GM19193 (cell line): ENCODE results near the gene PRKN.

Experiments used
- POLR2A ChIP-seq: IDR thresholded peaks from 4 replicates; pipeline ENCODE4 v1.6.1; 2011; ENCODE audit not compliant: insufficient read depth, insufficient read length; ENCODE audit errors: extremely low read depth

Gene PRKN

DNA sequence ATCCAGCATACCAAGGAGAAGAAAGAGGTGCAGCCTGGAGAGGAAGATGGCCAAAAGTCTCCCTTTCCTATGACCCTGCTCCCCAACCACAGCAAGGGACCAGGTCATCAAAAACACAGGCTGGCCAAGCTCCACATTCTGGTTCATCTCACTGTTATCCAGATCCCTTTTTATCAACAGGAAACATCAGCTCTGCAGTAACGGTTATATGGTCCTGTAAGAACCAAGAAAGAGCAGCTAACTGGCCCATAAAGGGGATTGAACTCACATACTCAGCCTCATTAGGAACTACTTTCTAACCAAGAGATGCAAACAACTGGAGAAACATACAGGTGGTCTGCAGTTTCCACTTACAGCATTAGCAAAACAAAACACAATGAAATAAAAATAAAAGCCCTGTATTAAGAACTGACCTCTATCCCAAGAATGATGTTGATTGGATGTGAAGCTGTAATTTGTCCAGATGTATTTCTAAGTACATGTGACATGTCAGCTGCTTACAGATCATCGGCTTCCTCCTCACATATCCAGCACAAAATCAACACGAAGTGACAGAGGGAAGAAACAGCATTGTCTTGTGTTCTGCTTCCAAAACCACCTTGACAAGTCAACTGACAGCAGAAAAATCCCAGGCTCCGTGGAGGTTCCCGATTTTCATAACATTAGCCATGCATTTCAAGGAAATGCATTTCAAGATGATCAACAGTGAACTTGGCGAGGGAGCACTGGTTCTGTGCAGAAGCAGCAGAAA, 896.5 kb downstream of the PRKN start:
- no peak for TF ChIP-seq POLR2A

DNA sequence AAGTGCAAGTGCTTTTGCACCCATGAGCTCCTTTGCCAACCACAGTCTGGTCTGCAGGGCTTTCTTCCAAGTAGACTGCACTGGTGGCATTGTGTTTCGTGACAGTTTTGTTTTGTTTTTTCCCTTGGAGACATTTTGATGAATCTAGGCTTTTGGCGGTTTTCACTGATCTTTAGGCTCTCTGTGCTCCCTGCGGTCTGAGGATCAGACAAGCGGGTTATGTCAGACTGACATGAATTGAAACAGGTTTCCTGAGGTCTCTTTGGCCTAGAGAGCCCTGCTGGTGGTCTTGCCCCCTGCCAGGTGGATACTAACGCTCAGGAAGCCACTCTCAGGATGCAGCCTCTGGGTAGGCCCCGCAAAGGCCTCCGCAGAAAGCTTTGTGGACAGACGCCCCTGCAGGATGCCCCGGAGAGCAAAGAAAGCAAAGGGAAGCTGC, 898.3 kb downstream of the PRKN start:
- no peak for TF ChIP-seq POLR2A

DNA sequence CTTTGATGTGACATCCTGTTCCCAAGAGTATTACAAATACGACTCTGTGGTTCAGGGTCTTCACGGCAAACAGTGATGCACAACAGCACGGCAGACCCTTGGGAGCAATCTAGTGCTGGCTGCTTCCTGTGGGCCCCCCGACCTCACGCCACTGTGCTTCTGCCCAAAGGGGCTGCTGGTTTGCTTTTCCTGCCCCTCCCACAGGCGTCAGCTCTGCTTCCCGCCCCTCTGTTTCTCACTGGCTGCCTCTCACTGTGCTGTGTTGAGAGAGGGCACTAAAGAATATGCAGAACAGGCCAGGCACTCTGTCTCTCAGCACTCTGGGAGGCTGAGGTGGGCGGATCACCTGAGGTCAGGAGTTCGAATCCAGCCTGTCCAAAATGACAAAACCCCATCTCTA, 899.2 kb downstream of the PRKN start:
- no peak for TF ChIP-seq POLR2A

DNA sequence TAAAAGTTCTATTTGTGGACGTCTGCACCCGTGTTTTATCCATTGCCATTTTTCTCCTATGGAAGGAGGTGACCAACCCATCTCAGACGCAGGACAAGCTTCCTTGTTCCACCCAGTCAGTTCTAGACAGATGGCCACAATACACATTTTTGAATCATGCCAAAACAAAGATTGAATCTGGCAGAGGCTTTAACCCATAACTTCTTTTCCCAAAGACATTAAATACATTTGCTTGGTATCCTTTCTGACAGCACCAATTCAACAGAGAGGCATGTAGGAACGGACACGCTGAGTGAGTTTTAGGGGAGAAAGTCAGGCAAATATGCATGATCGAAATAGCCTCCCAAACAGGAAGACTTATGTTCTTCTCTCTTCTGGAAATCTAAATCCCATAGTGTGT, 901.1 kb downstream of the PRKN start:
- no peak for TF ChIP-seq POLR2A

DNA sequence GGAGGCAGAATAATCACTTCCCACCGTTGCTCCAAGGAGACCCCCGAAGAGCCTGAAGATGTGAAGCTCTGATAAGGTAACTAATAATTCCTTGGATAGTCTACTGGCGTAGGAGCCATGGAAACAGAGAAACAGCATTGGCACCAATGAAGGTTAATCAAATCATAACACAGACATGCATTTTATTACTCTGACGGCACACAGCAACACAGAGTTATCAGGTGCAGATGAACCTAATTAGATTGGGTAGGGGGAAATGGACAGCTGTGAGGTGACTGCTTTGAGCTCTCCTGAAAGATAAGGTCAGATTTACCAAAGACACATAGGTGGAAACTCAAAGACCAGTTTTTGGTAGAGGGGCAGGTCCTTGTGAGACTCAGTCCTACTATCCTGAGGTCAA, 909.7 kb downstream of the PRKN start:
- no peak for TF ChIP-seq POLR2A

DNA sequence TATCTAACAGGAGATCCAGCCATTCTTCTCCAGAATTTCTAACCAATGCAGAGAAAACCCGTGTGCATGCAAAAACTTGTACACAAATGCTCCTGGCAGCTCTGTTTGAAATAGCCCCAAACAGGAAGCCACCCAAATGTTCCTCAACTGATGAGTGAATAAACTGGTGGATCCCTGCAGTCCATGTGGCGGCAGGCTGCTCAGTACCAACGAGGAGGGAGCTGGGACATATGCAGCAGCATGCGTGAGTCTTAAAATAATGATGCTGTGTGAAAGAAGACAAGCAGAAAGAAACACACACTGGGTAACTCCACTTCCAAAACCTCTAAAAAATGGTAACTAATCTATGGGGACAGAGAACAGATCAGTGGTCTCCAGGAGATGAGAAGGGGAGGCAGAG, 911.6 kb downstream of the PRKN start:
- no peak for TF ChIP-seq POLR2A

DNA sequence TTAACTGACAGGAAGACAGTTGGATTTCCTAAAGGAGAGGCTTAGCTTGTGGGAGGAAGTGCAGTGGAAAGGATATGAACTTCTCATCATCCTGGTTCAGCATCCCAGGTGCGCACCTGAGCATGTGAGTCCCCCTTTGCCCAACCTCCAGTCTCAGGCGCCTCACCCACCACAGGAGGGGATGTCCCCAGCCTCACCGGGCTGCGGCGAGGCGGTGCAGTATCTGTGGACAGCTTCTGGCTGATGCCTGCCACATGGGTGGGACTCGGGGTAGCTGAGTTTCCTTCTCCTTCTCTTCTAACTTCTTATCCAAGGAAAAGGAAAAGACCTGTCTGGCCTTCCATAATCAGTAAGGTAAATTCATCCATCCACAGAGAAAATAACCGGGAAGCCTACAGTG, 914.4 kb downstream of the PRKN start:
- no peak for TF ChIP-seq POLR2A

DNA sequence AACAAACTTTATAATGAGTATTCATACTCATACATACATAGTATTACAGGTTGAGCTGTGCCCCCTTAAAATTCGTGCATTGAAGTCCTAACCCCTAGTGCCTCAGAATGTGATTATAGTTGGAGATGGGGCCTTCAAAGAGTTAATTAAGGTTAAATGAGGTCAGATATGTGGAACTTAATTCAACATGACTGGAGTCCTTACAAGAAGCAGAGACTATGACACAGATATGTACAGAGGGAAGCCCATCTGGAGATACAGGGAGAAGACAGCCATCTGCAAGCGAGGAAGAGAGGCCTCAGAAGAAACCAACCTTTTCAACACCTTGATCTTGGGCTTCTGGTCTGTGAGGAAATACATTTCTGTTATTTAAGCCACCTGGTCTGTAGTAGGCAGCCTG, 917.6 kb downstream of the PRKN start:
- TF ChIP-seq POLR2A, result no peak

DNA sequence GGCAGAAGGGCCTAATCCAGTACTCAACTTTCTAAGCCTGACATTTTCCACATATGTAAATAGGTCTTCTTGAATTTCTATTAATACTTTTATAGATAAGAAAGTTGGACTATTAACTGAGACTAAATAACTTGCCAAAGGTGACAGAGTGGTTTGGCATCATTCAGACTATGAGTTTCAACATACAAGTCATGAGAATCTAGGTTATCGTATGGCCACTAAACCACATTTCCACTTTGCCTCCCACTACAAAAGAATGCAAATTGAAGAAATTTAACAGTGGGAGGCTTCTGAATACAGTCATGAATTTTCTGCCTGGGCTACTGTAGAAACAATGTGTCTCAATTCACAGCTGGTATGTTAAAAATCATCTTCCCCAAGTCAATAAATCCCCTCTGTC, 922.7 kb downstream of the PRKN start:
- no peak for TF ChIP-seq POLR2A

DNA sequence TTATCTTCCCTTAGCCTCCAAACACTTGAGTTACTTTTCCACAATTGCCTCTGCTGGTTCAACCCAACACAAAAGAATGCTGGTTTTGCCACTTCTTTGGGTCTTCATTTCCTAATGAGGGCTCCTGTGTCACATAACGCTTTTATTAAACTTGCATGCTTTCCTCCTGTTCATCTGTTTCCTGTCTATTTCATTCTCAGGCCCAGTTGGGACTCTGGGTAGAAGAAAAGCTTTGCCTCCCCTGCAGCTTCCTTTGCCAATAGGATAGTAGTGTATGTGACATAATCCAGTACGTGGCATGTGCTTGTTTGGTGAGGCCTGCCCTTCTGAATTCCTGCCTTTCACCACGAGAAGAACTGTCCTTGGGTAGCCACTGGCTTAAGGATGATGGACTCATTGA, 924.4 kb downstream of the PRKN start:
- TF ChIP-seq POLR2A, result no peak

DNA sequence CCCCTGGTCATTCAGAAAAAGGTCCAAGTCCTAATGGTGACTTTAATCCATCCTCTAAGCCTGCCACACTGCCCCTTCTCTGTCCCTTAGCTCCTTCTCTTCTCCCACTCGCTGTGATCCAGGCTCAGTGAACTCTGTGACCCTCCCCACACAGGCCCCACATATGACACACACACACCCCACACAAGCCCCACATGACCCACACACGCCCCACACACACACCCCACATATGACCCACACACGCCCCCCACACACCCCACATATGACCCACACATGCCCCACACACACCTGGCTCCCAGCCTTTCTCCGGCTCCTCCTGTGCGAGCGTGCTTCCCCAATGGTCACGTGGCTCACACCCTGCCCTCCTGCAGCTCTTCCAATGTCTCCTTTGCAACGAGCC, 925.3 kb downstream of the PRKN start:
- TF ChIP-seq POLR2A, result no peak

DNA sequence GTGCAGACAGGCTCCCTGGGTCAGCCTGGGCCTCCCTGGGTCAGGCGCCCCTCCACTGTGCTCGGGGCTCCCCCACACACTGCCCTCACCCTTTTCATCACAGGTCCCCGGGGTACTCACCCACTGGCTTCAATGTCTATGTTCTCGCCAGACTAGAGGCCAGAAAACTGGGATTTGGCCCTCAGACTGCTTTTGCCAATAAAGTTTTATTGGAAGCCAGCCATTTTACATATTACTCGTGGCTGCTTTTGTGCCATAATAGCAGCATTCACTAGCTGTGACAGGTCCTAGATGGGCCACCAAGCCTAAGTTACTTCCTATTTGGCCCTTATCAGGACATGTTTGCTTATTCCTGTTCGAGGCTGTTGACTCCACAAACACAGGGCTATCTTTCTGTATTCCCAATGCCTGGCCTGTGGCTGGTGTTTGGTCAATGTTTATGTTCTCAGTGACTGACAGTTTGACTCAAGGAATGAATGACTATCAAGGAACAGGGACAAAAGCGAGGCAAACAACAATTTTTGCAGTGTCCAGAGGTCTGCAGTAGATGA, 928.6 kb downstream of the PRKN start:
- TF ChIP-seq POLR2A, result no peak

DNA sequence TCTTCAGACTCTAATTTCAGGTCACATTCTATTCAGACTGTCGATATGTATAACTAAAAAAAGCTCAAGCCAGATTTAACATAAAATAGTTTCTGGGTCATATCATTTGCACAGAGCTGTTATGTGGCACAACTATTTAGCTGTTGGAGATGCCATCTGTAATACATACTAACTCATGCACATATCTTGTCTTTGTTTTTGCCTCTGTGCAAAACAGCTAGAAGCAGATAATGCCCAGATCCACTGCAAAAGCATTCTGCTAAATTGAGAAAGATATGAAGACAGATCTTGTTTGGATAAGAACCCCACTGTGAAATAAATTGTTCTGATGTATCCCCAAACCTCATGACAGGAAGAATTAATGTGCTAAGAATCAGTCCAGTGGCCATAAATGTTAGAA, 930.9 kb downstream of the PRKN start:
- no peak for TF ChIP-seq POLR2A

DNA sequence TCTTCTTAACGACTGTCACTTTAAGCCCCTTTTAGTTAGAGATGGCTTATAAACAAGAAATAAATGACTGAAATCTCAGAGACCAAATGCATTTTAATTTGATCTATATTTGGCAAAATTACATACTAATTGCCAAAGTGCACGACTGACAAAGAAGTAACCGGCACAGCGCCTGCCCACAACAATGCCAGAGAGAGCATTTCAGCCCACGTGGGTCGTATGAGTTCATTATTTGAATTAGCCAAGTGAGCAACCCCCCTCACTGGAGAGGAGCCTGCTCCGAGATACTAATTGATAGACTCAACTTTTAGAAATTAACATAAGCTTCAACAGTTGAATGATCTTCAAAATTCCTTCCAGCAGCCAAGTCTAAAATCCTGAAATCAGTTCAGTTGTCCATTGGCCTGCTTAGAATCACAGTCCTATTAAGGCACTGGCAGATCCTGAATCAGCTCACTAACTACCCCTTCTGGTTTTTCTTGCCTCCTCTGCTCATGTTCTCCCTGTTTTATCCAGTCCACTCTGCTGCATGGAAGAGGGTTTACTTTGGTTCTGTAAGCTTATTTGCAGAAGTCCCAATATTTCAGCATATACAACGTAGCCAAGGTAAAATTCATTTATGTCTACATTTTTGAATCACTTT, 934.6 kb downstream of the PRKN start:
- no peak for TF ChIP-seq POLR2A

DNA sequence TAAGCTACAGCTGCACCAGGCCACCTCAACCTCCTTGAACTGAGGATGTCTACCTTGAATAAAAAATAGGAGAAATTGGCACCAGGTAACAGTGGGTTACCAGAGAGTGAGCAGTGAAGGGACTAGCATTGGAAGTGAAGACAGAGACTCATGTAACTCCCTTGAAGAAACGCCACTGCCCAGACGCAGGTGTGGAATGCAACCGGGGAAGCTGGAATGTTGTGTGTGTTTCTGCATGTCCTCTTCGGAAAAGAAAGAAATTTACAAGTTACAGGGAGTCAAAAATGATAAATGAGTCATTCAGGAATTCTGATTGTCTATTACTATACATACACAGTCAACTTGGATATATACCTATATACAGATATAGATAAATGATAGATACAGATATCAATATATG, 939.0 kb downstream of the PRKN start:
- TF ChIP-seq POLR2A, result no peak

DNA sequence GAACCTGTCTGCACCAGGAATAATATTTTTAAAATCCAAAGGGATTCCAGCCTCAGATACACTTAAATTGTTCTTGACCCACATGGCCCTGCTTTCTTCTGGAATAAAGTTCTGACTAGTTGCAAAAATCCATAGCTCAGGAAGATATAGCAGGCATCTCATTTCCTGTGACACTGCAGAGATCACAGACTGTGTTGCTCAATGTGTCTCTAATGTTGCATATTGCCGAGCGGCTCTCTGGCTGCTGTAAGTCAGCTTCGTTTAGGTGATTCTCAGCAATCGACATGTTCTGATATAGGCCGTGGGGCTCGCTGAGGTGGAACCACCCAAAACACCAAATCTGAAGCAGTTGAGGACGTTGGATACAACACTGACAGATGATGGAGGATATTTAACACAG, 955.4 kb downstream of the PRKN start:
- TF ChIP-seq POLR2A, result no peak
